ENCODE results near the gene GNPTAB. TPM values are rescaled to one million over a fixed set of nuclear protein-coding genes. Genes with fewer than 3 reads are reported as not detected.

The GNPTAB gene
- total RNA-seq, 1 donor from 2014 or later = 24.7 TPM

GRCh38 chr12:101749657-101750056 is 81.1 kb downstream of the GNPTAB start:
- no peak for TF ChIP-seq CTCF (conservative IDR thresholded peaks at IDR 0.05; ENCODE audit: low read depth, low read length)
- H3K4me3 ChIP-seq (ENCODE audit: low read depth, low read length) = no peak overlapping the region
- DNase-seq (ENCODE audit: low read depth) = no peak

GRCh38 chr12:101748907-101749306 is 81.9 kb downstream of the GNPTAB start:
- TF ChIP-seq CTCF (conservative IDR thresholded peaks at IDR 0.05; ENCODE audit: low read depth, low read length) = no peak
- DNase-seq (ENCODE audit: low read depth) = no peak

GRCh38 chr12:101747697-101748096 is 83.1 kb downstream of the GNPTAB start:
- no peak overlapping the region for H3K4me3 ChIP-seq (ENCODE audit: low read depth, low read length)
- TF ChIP-seq CTCF (conservative IDR thresholded peaks at IDR 0.05; ENCODE audit: low read depth, low read length) = no peak
- DNase-seq (ENCODE audit: low read depth) = no peak

More at GRCh38 chr12:101748907-101749306, 81.9 kb downstream of the GNPTAB start:
- no peak overlapping the region for H3K4me3 ChIP-seq (ENCODE audit: low read depth, low read length)

- TF ChIP-seq CTCF (conservative IDR thresholded peaks at IDR 0.05; ENCODE audit: low read depth, low read length) = no peak
- DNase-seq (ENCODE audit: low read depth) = no peak
- no peak overlapping the region for H3K4me3 ChIP-seq (ENCODE audit: low read depth, low read length)
Measured at GRCh38 chr12:101746661-101747060, 84.1 kb downstream of the GNPTAB start.

- TF ChIP-seq CTCF (conservative IDR thresholded peaks at IDR 0.05; ENCODE audit: low read depth, low read length) = no peak
- no peak for DNase-seq (ENCODE audit: low read depth)
- no peak overlapping the region for H3K4me3 ChIP-seq (ENCODE audit: low read depth, low read length)
Measured at GRCh38 chr12:101746196-101746595, 84.6 kb downstream of the GNPTAB start.

- DNase-seq (ENCODE audit: low read depth) = no peak
- no peak overlapping the region for H3K4me3 ChIP-seq (ENCODE audit: low read depth, low read length)
- no peak for TF ChIP-seq CTCF (conservative IDR thresholded peaks at IDR 0.05; ENCODE audit: low read depth, low read length)
Measured at GRCh38 chr12:101745481-101745880, 85.3 kb downstream of the GNPTAB start.

- no peak overlapping the region for H3K4me3 ChIP-seq (ENCODE audit: low read depth, low read length)
- DNase-seq (ENCODE audit: low read depth) = no peak
- no peak for TF ChIP-seq CTCF (conservative IDR thresholded peaks at IDR 0.05; ENCODE audit: low read depth, low read length)
Measured at GRCh38 chr12:101743724-101744472, 86.9 kb downstream of the GNPTAB start.
